ENCODE results near the gene PRXL2C.

DNA sequence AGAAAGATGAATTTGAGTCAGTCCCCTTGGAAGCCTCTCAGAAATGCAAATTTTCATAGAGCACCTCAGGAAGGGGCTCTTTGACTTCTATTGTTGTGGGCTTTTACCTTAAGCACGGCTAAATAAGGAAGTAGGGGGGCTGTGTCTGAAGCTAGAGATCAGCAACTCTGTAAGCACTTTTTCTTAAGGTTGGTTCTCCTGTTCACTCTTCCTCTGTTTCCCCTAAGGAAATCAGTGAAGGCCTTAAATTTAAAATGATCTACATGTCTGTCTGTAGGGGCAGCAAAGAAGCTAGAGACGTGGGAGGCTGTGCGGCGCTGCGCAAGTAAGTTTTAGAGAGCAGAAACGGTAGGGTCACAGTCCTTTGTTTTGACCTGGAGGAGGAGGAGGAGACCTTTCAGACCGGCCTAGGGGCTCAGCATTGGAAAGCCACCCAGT is 34.3 kb downstream of the PRXL2C start:
- TF ChIP-seq, protein P1, sequence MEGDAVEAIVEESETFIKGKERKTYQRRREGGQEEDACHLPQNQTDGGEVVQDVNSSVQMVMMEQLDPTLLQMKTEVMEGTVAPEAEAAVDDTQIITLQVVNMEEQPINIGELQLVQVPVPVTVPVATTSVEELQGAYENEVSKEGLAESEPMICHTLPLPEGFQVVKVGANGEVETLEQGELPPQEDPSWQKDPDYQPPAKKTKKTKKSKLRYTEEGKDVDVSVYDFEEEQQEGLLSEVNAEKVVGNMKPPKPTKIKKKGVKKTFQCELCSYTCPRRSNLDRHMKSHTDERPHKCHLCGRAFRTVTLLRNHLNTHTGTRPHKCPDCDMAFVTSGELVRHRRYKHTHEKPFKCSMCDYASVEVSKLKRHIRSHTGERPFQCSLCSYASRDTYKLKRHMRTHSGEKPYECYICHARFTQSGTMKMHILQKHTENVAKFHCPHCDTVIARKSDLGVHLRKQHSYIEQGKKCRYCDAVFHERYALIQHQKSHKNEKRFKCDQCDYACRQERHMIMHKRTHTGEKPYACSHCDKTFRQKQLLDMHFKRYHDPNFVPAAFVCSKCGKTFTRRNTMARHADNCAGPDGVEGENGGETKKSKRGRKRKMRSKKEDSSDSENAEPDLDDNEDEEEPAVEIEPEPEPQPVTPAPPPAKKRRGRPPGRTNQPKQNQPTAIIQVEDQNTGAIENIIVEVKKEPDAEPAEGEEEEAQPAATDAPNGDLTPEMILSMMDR (IDR thresholded peaks at IDR 0.05) = no peak
- TF ChIP-seq ZFX (IDR thresholded peaks at IDR 0.05; ENCODE audit: borderline replicate concordance) = no peak

Measured in 22Rv1 (cell line).